ENCODE measurements around the gene SLC6A8. TPM values are rescaled to one million over a fixed set of nuclear protein-coding genes. Genes with fewer than 3 reads are reported as not detected.
"Not testable (repeated sequence)": the region's sequence is repeated elsewhere in the genome, so short reads cannot be mapped to it uniquely, and the experiment has no call there.

SLC6A8 gene
- total RNA-seq, 1 donor: 8.8 TPM

DNA sequence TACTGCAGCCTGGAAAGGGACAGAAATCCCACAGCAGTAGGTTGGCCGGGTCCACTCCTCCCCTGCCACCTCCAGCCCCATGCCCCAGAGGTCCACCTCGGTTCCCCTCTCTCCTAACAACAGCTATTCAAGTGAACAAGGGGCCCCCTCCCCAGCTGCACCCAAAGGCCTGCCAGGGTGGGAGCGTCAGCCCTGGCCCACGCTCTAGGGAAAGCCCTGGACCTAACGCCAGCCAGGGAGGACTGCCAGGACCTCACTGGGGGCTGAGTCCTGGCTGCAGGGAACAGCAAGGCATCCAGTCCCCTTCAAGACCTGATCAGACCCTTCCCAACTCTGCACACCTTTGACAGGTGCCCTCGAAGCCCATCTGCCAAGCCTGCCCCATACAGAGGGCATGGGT lies 13.2 kb downstream of the SLC6A8 start:
- TF ChIP-seq, protein P1, sequence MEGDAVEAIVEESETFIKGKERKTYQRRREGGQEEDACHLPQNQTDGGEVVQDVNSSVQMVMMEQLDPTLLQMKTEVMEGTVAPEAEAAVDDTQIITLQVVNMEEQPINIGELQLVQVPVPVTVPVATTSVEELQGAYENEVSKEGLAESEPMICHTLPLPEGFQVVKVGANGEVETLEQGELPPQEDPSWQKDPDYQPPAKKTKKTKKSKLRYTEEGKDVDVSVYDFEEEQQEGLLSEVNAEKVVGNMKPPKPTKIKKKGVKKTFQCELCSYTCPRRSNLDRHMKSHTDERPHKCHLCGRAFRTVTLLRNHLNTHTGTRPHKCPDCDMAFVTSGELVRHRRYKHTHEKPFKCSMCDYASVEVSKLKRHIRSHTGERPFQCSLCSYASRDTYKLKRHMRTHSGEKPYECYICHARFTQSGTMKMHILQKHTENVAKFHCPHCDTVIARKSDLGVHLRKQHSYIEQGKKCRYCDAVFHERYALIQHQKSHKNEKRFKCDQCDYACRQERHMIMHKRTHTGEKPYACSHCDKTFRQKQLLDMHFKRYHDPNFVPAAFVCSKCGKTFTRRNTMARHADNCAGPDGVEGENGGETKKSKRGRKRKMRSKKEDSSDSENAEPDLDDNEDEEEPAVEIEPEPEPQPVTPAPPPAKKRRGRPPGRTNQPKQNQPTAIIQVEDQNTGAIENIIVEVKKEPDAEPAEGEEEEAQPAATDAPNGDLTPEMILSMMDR (IDR thresholded peaks at IDR 0.05; ENCODE audit: insufficient read depth, low read length): no peak
- no peak for DNase-seq (ENCODE audit: low read depth)
- H3K4me3 ChIP-seq (ENCODE audit: low read depth, low read length): no peak overlapping the region

DNA sequence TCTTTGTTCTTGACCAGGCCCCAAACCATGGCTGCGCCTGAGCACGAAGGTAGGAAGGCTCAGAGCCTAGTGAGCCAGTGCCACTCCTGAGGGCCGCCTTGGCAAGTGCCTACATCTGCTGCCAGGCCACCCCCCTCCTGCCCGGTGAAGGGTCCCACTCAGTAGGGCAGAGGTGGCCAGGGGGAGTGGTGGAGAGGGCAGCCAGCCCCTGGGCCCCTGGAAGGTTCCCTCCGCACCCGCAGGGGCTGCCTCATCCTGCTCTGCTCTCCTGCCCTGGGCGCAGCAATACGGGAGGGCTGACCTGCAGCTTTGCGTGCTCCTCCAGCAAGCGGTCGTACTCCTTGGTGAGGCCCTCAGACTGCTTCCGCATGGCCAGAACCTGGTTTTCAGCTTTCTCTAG lies 14.0 kb downstream of the SLC6A8 start:
- no peak overlapping the region for H3K4me3 ChIP-seq (ENCODE audit: low read depth, low read length)
- TF ChIP-seq, protein P1 (IDR thresholded peaks at IDR 0.05; ENCODE audit: insufficient read depth, low read length): no peak
- DNase-seq (ENCODE audit: low read depth): no peak

DNA sequence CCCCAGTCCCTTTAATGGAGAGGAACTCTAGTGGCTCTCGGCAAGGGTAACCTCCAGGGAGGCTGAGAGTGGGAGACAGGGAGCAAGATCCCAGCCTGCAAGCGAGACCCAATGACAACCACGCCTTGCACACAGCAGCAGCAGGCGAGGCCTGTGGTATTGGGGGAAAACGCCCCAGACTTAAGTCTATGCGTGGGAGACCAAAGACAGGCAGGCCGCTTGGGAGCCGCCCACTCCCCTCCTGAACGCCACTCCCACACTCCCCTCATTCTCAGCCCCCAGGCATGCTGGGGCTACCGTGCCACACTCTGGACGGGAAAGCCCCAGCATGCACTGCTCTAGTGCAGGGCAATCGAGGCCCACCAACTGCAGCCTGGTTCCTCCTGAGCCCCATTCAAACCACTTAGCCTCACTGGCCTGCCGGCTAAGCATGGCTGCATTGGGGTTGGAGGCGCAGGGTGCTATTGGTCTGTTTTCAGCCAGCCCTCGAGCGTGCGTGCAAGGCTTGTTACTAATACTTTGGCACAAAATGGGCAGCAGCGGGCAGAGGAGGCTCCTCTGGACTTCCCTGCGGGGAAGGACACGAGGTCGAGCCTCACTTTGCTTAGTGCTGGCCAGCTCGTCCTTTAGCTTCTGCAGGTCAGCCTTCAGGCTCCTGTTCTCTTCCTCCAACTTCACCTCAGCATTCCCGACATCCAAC lies 14.8 kb downstream of the SLC6A8 start:
- no peak overlapping the region for H3K4me3 ChIP-seq (ENCODE audit: low read depth, low read length)
- TF ChIP-seq, protein P1 (IDR thresholded peaks at IDR 0.05; ENCODE audit: insufficient read depth, low read length): no peak
- no peak for DNase-seq (ENCODE audit: low read depth)

DNA sequence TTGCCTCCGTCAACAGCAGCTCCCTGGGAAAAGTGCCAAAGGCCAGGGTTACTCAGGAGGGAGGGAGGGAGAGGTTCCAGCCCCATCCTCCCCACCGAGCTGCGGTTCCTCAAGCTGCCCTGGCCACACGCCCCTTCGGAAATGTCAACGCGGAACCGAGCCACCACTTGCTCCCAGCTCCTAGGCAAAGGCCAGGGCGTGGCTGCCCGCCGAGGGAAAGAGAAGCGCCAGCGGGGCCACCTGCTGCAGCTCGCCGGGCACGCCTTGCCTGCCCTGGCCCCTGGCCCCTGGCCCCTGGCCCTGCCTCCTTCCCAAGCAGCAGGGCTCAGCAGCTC lies 15.3 kb downstream of the SLC6A8 start:
- peak; percentile 70 for DNase-seq (ENCODE audit: low read depth)
- TF ChIP-seq, protein P1 (IDR thresholded peaks at IDR 0.05; ENCODE audit: insufficient read depth, low read length): no peak
- H3K4me3 ChIP-seq (ENCODE audit: low read depth, low read length): no peak overlapping the region

DNA sequence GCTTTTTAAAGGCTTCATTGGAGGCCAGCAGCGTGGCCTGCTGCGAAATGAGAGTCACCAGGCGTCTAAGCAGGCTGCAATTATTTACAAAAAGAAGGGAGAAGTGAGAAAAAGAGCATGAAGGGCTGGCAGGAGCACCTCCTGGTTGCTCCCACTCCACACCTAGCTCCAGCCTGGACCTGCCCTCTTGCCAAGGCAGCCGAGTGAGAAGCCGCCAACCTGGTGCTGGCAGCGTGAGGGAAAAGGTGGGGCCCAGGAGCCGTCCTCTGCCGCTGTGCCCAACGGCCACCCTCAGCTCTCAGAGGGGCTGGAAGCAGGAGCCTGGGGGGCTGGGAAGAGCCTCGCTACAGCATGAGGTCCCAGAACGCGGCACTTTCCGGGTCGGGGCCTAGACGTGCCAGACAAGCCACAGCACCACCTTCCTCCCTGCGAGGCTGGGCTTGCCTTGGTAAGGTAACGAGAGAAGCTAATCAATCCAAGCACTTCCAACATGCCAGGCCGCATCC lies 16.3 kb downstream of the SLC6A8 start:
- TF ChIP-seq, protein P1 (IDR thresholded peaks at IDR 0.05; ENCODE audit: insufficient read depth, low read length): no peak
- H3K4me3 ChIP-seq (ENCODE audit: low read depth, low read length): no peak overlapping the region
- no peak for DNase-seq (ENCODE audit: low read depth)

DNA sequence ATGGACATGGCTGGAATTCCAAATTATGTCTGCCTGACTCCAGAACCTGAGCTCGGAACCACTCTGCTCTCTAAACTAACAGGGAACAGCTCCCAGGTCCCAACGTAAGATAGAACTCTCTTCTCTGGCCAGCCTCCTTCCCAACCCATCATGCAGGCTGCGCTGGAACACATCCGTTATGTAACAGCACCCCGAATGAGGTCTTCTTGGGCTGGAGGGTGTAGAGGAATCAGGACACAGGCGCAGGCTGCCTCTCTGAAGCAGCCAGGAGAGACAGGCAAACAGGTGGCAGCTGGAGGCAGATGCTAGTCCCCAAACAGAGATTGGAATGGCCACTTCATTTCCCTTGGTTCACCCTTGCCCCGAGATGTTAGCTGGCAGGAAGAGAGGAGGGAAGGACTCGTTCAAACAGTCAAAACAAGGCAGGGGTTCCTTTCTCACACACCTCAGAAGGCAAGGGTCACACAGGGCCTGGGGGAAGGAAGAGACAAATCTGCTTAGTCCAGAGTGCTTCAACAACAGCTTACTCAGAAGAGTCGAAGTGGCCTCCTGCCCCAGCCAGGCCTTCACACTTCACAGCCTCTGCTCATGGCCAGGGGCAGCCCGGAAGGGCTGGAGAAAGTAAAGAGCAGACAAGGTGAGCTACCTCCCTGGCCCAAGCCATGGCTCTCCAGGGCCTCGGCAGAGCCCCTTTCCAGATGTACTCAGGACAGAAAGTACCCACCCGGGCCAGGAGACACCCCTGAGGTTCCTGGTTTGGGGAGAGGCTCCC lies 17.1 kb downstream of the SLC6A8 start:
- not testable (repeated sequence) for H3K4me3 ChIP-seq (ENCODE audit: low read depth, low read length); DNase-seq (ENCODE audit: low read depth)

DNA sequence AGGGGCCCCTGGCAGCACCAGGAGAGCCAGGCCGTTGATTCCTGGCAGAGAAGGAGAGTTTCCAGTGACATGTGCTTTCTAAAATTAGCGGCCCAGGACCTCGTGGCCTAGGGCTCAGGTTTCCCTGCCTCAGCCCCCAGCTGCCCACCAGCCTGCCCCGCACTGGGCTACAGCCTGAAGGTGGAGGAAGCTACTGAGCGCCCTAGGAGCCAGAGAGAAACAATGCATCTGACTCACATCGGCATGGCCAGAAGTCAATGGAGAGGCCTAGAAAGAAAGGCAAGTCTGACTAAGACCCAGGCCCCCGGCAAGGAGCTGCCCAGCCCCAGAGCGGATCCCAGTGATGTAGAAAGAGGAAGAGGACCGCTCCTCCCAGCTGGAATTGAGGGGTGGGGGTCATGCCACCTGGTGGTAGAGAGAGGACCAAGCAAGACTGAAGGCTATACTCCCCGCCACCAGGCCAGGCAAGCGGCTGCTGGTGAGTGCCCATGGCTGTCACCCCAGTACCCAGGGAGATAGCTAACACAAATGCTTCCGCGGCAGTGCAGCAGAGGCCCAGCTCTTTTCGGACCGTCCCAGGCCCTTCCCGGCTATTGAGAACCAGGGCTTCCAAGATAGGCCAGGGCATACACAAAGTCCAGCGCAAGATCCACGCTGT lies 17.8 kb downstream of the SLC6A8 start:
- DNase-seq (ENCODE audit: low read depth); H3K4me3 ChIP-seq (ENCODE audit: low read depth, low read length): not testable (repeated sequence)

Data from fibroblast of the aortic adventitia (primary cell).